Naive thymus-derived CD4-positive, alpha-beta T cell (primary cell): Measurements from ENCODE around the gene DOCK3. TPM values are rescaled to one million over a fixed set of nuclear protein-coding genes. Genes with fewer than 3 reads are reported as not detected.
"Not testable (repeated sequence)": the region's sequence is repeated elsewhere in the genome, so short reads cannot be mapped to it uniquely, and the experiment has no call there.

ENCODE experiments used
- ATAC-seq: fragments of 150-1000 bp; cut with Tn5 transposase; 2 replicates; pipeline ENCODE4 v1.10.0; 2021; ENCODE audit warnings: mild to moderate bottlenecking, moderate library complexity
- CTCF ChIA-PET: fragments of 350-600 bp; sonication (Branson Sonifier 250); formaldehyde crosslinking; loops from one replicate; lab custom pipeline; 2021; ENCODE audit warnings: antibody characterized with exemption; lab: Charles Lee
- POLR2A ChIA-PET: fragments of 350-600 bp; sonication (Branson Sonifier 250); formaldehyde crosslinking; loops from one replicate; lab custom pipeline; 2021; ENCODE audit warnings: antibody characterized with exemption, inconsistent platforms; lab: Charles Lee
- DNase-seq, 9 donors: peaks; one replicate each; pipeline versions ENCODE4 v3.0.0 to v3.0.0-alpha.2; 2020 to 2022; ENCODE audit warnings: mixed read lengths in 1 of 9
- H3K27ac ChIP-seq: one replicate; pipeline ENCODE4 v1.7.0; 2013; ENCODE audit warnings: mild to moderate bottlenecking, low read depth, low read length, moderate library complexity
- H3K27me3 ChIP-seq, 2 donors: one replicate each; pipeline ENCODE4 v1.7.0; 2013; ENCODE audit warnings: low read length in 2 of 2, mild to moderate bottlenecking in 2 of 2, moderate library complexity in 2 of 2; ENCODE audit not compliant: control insufficient read depth in 2 of 2, insufficient read depth in 2 of 2
- H3K36me3 ChIP-seq, 3 experiments: 1 replicate in 2 of 3; 2 replicates in 1 of 3; pipeline ENCODE4 v1.7.0; 2013; ENCODE audit warnings: low read length in 3 of 3, mild to moderate bottlenecking in 3 of 3, moderate library complexity in 1 of 3; ENCODE audit not compliant: insufficient read depth in 3 of 3, control insufficient read depth in 2 of 3
- H3K4me1 ChIP-seq, 2 donors: one replicate each; pipeline ENCODE4 v1.7.0; 2013; ENCODE audit warnings: low read length in 2 of 2, mild to moderate bottlenecking in 2 of 2, moderate library complexity in 1 of 2; ENCODE audit not compliant: control insufficient read depth in 2 of 2, insufficient read depth in 2 of 2
- H3K4me3 ChIP-seq: 2 replicates; pipeline ENCODE4 v1.7.0; 2013; ENCODE audit warnings: mild to moderate bottlenecking, low read length
- H3K9me3 ChIP-seq, 3 experiments: 1 replicate in 2 of 3; 2 replicates in 1 of 3; pipeline ENCODE4 v1.7.0; 2013; ENCODE audit warnings: low read length in 3 of 3; ENCODE audit not compliant: control insufficient read depth in 2 of 3
- H3K27ac Mint-ChIP-seq, 9 donors: one replicate each; pipeline ENCODE4 v1.8.0; 2020 to 2022; ENCODE audit warnings: mixed read lengths in 9 of 9, mild to moderate bottlenecking in 8 of 9, moderate library complexity in 5 of 9, inconsistent platforms in 2 of 9
- H3K27me3 Mint-ChIP-seq, 5 donors: one replicate each; pipeline ENCODE4 v1.8.0; 2021 to 2022; ENCODE audit warnings: mixed read lengths in 5 of 5, mild to moderate bottlenecking in 1 of 5
- H3K36me3 Mint-ChIP-seq, 5 donors: one replicate each; pipeline ENCODE4 v1.8.0; 2020 to 2022; ENCODE audit warnings: mixed read lengths in 5 of 5, mild to moderate bottlenecking in 3 of 5, inconsistent platforms in 1 of 5
- H3K4me1 Mint-ChIP-seq, 7 donors: one replicate each; pipeline ENCODE4 v1.8.0; 2020 to 2022; ENCODE audit warnings: mixed read lengths in 7 of 7, mild to moderate bottlenecking in 3 of 7, inconsistent platforms in 1 of 7
- H3K4me3 Mint-ChIP-seq, 10 donors: one replicate each; pipeline ENCODE4 v1.8.0; 2020 to 2022; ENCODE audit warnings: mild to moderate bottlenecking in 10 of 10, mixed read lengths in 10 of 10, moderate library complexity in 6 of 10, inconsistent platforms in 2 of 10
- H3K9me3 Mint-ChIP-seq, 11 donors: one replicate each; pipeline ENCODE4 v1.8.0; 2020 to 2022; ENCODE audit warnings: mixed read lengths in 11 of 11, mild to moderate bottlenecking in 4 of 11, inconsistent platforms in 1 of 11, moderate library complexity in 1 of 11
- intact Hi-C, 2 donors: fragments of 100-400 bp; cut with micrococcal nuclease; formaldehyde crosslinking; loops; one replicate each; pipeline ENCODE4 v1.15.1; 2023
- polyA plus RNA-seq, 2 donors: library from polyadenylated mRNA; unstranded; fragments of 300-500 nt; fragmentation: Illumina TruSeq; gene quantifications; one replicate each; pipeline ENCODE4 v1.2.3, GENCODE V29; 2021
- total RNA-seq, 6 experiments: library from RNA in 5 of 6; stranded (reverse) in 5 of 6; gene quantifications; 1 replicate in 5 of 6; 2 replicates in 1 of 6; pipeline ENCODE4 v1.2.3 and lab custom pipeline; 2021 to 2026

Gene DOCK3
- total and polyA plus RNA-seq, 7 experiments from 2014 or later = 0.19 to 2.9 (median 1.5) TPM

DNA sequence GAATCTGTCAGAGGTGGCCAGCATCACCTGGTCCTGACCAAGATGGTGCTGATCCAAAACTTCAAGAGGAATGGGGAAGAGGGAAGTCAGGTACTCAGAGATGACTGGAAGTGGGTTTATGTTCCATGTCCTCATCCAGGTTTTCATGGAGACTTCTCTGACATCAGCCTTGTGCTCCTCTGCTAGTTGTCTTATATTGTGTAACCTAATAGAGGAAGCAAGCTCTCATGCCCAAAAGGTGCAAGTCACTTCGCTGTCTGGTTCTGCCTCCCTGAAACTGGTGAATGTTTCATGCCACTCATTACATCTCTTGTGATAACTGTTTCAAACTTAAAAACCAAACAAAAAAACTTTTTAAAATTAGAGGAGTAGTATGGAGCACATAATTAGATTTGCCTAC is 583.1 kb downstream of the DOCK3 start:
- peaks cover 0 to 8% (median 0%) of the 10 kb centered on the region in 5 donors for H3K27me3 Mint-ChIP-seq
- peaks cover 4 to 37% (median 17%) of the 10 kb centered on the region in 11 donors for H3K9me3 Mint-ChIP-seq
- H3K9me3 ChIP-seq = no peaks in the 10 kb centered on the region
- no peak overlapping the region for H3K27ac Mint-ChIP-seq
- ChIA-PET CTCF (no interaction called here), POLR2A (interaction anchor here (0.6 kb wide), 1 partner anchor 33 kb away, joined by 3 read pairs; no protein-coding TSS in a partner anchor)
- H3K27me3 ChIP-seq = no peaks in the 10 kb centered on the region
- no peaks in the 10 kb centered on the region for H3K4me1 Mint-ChIP-seq
- intact Hi-C loops = no loop called here
- no peaks in the 10 kb centered on the region for H3K4me1 ChIP-seq
- no peak overlapping the region for H3K27ac ChIP-seq
- no peak overlapping the region for H3K4me3 Mint-ChIP-seq
- ATAC-seq (peak; percentile 71), DNase-seq (no peak)
- H3K36me3 Mint-ChIP-seq = peaks cover 0 to 57% (median 14%) of the 10 kb centered on the region in 5 donors
- no peak overlapping the region for H3K4me3 ChIP-seq
- H3K36me3 ChIP-seq = no peaks in the 10 kb centered on the region

DNA sequence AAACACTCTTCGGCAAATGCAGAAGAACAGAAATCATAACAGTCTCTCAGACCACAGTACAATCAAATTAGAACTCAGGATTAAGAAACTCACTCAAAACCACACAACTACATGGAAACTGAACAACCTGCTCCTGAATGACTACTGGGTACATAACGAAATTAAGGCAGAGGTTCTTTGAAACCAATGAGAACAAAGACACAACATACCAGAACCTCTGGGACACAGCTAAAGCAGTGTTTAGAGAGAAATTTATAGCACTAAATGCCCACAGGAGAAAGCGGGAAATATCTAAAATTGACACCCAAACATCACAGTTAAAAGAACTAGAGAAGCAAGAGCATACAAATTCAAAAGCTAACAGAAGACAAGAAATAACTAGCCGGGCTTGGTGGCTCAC is 589.4 kb downstream of the DOCK3 start:
- H3K27me3 ChIP-seq, H3K27ac Mint-ChIP-seq, ATAC-seq, H3K4me3 Mint-ChIP-seq, intact Hi-C loops, H3K27me3 Mint-ChIP-seq, CTCF ChIA-PET, H3K36me3 ChIP-seq, POLR2A ChIA-PET, DNase-seq, H3K4me3 ChIP-seq, H3K27ac ChIP-seq, H3K4me1 ChIP-seq, H3K9me3 ChIP-seq: not testable (repeated sequence)
- Mint-ChIP-seq H3K36me3 (peaks cover 0 to 29% (median 10%) of the 10 kb centered on the region in 5 donors), H3K9me3 (peaks cover 0 to 39% (median 10%) of the 10 kb centered on the region in 11 donors), H3K4me1 (peaks cover 0 to 12% (median 10%) of the 10 kb centered on the region in 7 donors)

GRCh38 chr3:51268132-51268531 is 593.4 kb downstream of the DOCK3 start:
- Histone ChIP-seq H3K9me3 (no peaks in the 10 kb centered on the region), H3K27me3 (no peaks in the 10 kb centered on the region), H3K4me1 (peaks cover 6 to 26% of the 10 kb centered on the region in 2 donors), H3K27ac (no peak overlapping the region), H3K36me3 (no peaks in the 10 kb centered on the region), H3K4me3 (no peak overlapping the region)
- H3K36me3 Mint-ChIP-seq = peaks cover 0 to 6% (median 4%) of the 10 kb centered on the region in 5 donors
- peaks cover 0 to 28% (median 7%) of the 10 kb centered on the region in 11 donors for H3K9me3 Mint-ChIP-seq
- H3K4me3 Mint-ChIP-seq = no peak overlapping the region
- ChIA-PET POLR2A (interaction anchor here (1.1 kb wide), 1 partner anchor 40 kb away, joined by 3 read pairs; no protein-coding TSS in a partner anchor), CTCF (interaction anchor here (1.0 kb wide), 1 partner anchor 174 kb away, joined by 3 read pairs; no protein-coding TSS in a partner anchor)
- H3K4me1 Mint-ChIP-seq = peaks cover 10 to 46% (median 39%) of the 10 kb centered on the region in 7 donors
- intact Hi-C loops = no loop called here
- DNase-seq = no peak
- H3K27me3 Mint-ChIP-seq = no peaks in the 10 kb centered on the region
- ATAC-seq = no peak
- H3K27ac Mint-ChIP-seq = peak overlapping the region in 5 of 9 donors; percentile 54 to 96 (median 83)

DNA sequence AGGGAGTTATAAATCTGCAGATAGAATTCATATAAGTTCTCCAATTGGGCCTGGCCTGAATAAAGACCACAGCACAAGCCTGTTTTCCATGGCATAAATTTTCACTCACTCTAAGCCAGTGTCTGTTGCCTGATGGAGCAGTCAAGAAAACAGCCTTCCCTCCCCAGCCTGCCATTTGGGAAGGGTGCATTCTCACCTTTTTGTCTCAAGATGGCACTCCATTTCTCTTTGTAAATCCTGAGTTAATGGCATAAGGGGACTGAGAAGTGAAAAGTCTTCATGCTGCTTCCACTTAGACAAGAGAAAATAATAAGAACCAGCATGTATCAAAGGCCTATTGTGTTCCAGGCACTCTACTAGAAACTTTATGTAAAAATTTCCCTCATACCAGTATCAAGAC is 594.7 kb downstream of the DOCK3 start:
- intact Hi-C loops = loop anchor here in 1 of 2 donors (1.0 kb wide), 2 partner anchors 42 to 103 kb away; no protein-coding TSS in a partner anchor
- H3K4me3 ChIP-seq = no peak overlapping the region
- ATAC-seq (no peak), DNase-seq (no peak)
- no peaks in the 10 kb centered on the region for H3K9me3 ChIP-seq
- Mint-ChIP-seq H3K4me3 (peak overlapping the region in 5 of 10 donors; percentile 2 to 80 (median 21)), H3K9me3 (peaks cover 0 to 20% (median 7%) of the 10 kb centered on the region in 11 donors), H3K4me1 (peaks cover 10 to 59% (median 51%) of the 10 kb centered on the region in 7 donors), H3K27me3 (no peaks in the 10 kb centered on the region), H3K36me3 (no peaks in the 10 kb centered on the region), H3K27ac (peak overlapping the region in 6 of 9 donors; percentile 45 to 99 (median 96))
- H3K27me3 ChIP-seq = no peaks in the 10 kb centered on the region
- CTCF ChIA-PET = interaction anchor here (0.7 to 1.5 kb wide), 4 partner anchors 41 to 118 kb away, joined by 3 to 7 read pairs (median 4); no protein-coding TSS in a partner anchor
- peaks cover 6 to 32% of the 10 kb centered on the region in 2 donors for H3K4me1 ChIP-seq
- H3K36me3 ChIP-seq = no peaks in the 10 kb centered on the region
- no peak overlapping the region for H3K27ac ChIP-seq
- POLR2A ChIA-PET = interaction anchor here (1.1 kb wide), 1 partner anchor 41 kb away, joined by 3 read pairs; no protein-coding TSS in a partner anchor

GRCh38 chr3:51270559-51270958 is 595.8 kb downstream of the DOCK3 start:
- peak in 1 of 9 donors; percentile 10 for DNase-seq
- CTCF ChIA-PET = interaction anchor here (0.6 to 1.9 kb wide), 5 partner anchors 40 to 292 kb away, joined by 3 to 7 read pairs (median 4); no protein-coding TSS in a partner anchor

GRCh38 chr3:51271172-51271571 is 596.4 kb downstream of the DOCK3 start:
- H3K27ac ChIP-seq = peak overlapping the region; percentile 74
- no peaks in the 10 kb centered on the region for H3K36me3 ChIP-seq
- intact Hi-C loops = loop anchor here in 1 of 2 donors (2.0 to 5.0 kb wide), 2 partner anchors 116 to 246 kb away; partner anchors contain the start of gene MANF
- peaks cover 10 to 75% (median 60%) of the 10 kb centered on the region in 7 donors for H3K4me1 Mint-ChIP-seq
- H3K4me3 ChIP-seq = peak overlapping the region; percentile 32
- POLR2A ChIA-PET = interaction anchor here (0.5 to 0.8 kb wide), 2 partner anchors 112 to 664 kb away, joined by 3 to 4 read pairs; no protein-coding TSS in a partner anchor
- peaks cover 0 to 6% (median 1%) of the 10 kb centered on the region in 11 donors for H3K9me3 Mint-ChIP-seq
- no peaks in the 10 kb centered on the region for H3K36me3 Mint-ChIP-seq
- no peaks in the 10 kb centered on the region for H3K27me3 ChIP-seq
- peak overlapping the region in 9 of 10 donors; percentile 58 to 82 (median 80) for H3K4me3 Mint-ChIP-seq
- DNase-seq (peak in 7 of 9 donors; percentile 12 to 56 (median 38)), ATAC-seq (peak; percentile 60)
- H3K27me3 Mint-ChIP-seq = no peaks in the 10 kb centered on the region
- peaks cover 6 to 35% of the 10 kb centered on the region in 2 donors for H3K4me1 ChIP-seq
- CTCF ChIA-PET = interaction anchor here (0.6 to 1.9 kb wide), 6 partner anchors 13 to 398 kb away, joined by 3 to 5 read pairs (median 3); no protein-coding TSS in a partner anchor
- peak overlapping the region in 8 of 9 donors; percentile 85 to 99 (median 97) for H3K27ac Mint-ChIP-seq
- H3K9me3 ChIP-seq = no peaks in the 10 kb centered on the region

More at GRCh38 chr3:51270559-51270958, 595.8 kb downstream of the DOCK3 start:
- peak; percentile 51 for ATAC-seq
- Mint-ChIP-seq H3K9me3 (peaks cover 0 to 12% (median 4%) of the 10 kb centered on the region in 11 donors), H3K4me1 (peaks cover 10 to 70% (median 60%) of the 10 kb centered on the region in 7 donors), H3K27ac (peak overlapping the region in 8 of 9 donors; percentile 85 to 99 (median 97)), H3K36me3 (no peaks in the 10 kb centered on the region), H3K4me3 (peak overlapping the region in 9 of 10 donors; percentile 58 to 82 (median 80)), H3K27me3 (no peaks in the 10 kb centered on the region)
- no peaks in the 10 kb centered on the region for H3K27me3 ChIP-seq
- H3K4me3 ChIP-seq = peak overlapping the region; percentile 32
- intact Hi-C loops = loop anchor here in 1 of 2 donors (2.0 to 5.0 kb wide), 2 partner anchors 117 to 246 kb away; partner anchors contain the start of gene MANF
- H3K4me1 ChIP-seq = peaks cover 6 to 35% of the 10 kb centered on the region in 2 donors
- POLR2A ChIA-PET = interaction anchor here (0.5 kb wide), 1 partner anchor 664 kb away, joined by 4 read pairs; no protein-coding TSS in a partner anchor
- H3K36me3 ChIP-seq = no peaks in the 10 kb centered on the region
- no peaks in the 10 kb centered on the region for H3K9me3 ChIP-seq
- H3K27ac ChIP-seq = peak overlapping the region; percentile 74
